ENCODE measurements around the gene DNAJC10. TPM values are rescaled to one million over a fixed set of nuclear protein-coding genes. Genes with fewer than 3 reads are reported as not detected.

DNAJC10 gene
- total and polyA plus RNA-seq, 9 of the 15 experiments (the other 6 are each of a cell fraction or from before 2014, with no cell fraction given) = 9.8 to 77.7 (median 57.3) TPM

- TF ChIP-seq, protein P1, sequence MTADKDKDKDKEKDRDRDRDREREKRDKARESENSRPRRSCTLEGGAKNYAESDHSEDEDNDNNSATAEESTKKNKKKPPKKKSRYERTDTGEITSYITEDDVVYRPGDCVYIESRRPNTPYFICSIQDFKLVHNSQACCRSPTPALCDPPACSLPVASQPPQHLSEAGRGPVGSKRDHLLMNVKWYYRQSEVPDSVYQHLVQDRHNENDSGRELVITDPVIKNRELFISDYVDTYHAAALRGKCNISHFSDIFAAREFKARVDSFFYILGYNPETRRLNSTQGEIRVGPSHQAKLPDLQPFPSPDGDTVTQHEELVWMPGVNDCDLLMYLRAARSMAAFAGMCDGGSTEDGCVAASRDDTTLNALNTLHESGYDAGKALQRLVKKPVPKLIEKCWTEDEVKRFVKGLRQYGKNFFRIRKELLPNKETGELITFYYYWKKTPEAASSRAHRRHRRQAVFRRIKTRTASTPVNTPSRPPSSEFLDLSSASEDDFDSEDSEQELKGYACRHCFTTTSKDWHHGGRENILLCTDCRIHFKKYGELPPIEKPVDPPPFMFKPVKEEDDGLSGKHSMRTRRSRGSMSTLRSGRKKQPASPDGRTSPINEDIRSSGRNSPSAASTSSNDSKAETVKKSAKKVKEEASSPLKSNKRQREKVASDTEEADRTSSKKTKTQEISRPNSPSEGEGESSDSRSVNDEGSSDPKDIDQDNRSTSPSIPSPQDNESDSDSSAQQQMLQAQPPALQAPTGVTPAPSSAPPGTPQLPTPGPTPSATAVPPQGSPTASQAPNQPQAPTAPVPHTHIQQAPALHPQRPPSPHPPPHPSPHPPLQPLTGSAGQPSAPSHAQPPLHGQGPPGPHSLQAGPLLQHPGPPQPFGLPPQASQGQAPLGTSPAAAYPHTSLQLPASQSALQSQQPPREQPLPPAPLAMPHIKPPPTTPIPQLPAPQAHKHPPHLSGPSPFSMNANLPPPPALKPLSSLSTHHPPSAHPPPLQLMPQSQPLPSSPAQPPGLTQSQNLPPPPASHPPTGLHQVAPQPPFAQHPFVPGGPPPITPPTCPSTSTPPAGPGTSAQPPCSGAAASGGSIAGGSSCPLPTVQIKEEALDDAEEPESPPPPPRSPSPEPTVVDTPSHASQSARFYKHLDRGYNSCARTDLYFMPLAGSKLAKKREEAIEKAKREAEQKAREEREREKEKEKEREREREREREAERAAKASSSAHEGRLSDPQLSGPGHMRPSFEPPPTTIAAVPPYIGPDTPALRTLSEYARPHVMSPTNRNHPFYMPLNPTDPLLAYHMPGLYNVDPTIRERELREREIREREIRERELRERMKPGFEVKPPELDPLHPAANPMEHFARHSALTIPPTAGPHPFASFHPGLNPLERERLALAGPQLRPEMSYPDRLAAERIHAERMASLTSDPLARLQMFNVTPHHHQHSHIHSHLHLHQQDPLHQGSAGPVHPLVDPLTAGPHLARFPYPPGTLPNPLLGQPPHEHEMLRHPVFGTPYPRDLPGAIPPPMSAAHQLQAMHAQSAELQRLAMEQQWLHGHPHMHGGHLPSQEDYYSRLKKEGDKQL (CRISPR knock-in tag; IDR thresholded peaks at IDR 0.05; ENCODE audit: borderline replicate concordance) = no peak
- TF ChIP-seq, protein P2, sequence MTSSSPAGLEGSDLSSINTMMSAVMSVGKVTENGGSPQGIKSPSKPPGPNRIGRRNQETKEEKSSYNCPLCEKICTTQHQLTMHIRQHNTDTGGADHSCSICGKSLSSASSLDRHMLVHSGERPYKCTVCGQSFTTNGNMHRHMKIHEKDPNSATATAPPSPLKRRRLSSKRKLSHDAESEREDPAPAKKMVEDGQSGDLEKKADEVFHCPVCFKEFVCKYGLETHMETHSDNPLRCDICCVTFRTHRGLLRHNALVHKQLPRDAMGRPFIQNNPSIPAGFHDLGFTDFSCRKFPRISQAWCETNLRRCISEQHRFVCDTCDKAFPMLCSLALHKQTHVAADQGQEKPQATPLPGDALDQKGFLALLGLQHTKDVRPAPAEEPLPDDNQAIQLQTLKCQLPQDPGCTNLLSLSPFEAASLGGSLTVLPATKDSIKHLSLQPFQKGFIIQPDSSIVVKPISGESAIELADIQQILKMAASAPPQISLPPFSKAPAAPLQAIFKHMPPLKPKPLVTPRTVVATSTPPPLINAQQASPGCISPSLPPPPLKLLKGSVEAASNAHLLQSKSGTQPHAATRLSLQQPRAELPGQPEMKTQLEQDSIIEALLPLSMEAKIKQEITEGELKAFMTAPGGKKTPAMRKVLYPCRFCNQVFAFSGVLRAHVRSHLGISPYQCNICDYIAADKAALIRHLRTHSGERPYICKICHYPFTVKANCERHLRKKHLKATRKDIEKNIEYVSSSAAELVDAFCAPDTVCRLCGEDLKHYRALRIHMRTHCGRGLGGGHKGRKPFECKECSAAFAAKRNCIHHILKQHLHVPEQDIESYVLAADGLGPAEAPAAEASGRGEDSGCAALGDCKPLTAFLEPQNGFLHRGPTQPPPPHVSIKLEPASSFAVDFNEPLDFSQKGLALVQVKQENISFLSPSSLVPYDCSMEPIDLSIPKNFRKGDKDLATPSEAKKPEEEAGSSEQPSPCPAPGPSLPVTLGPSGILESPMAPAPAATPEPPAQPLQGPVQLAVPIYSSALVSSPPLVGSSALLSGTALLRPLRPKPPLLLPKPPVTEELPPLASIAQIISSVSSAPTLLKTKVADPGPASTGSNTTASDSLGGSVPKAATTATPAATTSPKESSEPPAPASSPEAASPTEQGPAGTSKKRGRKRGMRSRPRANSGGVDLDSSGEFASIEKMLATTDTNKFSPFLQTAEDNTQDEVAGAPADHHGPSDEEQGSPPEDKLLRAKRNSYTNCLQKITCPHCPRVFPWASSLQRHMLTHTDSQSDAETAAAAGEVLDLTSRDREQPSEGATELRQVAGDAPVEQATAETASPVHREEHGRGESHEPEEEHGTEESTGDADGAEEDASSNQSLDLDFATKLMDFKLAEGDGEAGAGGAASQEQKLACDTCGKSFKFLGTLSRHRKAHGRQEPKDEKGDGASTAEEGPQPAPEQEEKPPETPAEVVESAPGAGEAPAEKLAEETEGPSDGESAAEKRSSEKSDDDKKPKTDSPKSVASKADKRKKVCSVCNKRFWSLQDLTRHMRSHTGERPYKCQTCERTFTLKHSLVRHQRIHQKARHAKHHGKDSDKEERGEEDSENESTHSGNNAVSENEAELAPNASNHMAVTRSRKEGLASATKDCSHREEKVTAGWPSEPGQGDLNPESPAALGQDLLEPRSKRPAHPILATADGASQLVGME (CRISPR knock-in tag; IDR thresholded peaks at IDR 0.05) = no peak
- no peak for TF ChIP-seq POLR2B (IDR thresholded peaks at IDR 0.05; ENCODE audit: low read depth, partially characterized antibody)
- TF ChIP-seq, protein P3, sequence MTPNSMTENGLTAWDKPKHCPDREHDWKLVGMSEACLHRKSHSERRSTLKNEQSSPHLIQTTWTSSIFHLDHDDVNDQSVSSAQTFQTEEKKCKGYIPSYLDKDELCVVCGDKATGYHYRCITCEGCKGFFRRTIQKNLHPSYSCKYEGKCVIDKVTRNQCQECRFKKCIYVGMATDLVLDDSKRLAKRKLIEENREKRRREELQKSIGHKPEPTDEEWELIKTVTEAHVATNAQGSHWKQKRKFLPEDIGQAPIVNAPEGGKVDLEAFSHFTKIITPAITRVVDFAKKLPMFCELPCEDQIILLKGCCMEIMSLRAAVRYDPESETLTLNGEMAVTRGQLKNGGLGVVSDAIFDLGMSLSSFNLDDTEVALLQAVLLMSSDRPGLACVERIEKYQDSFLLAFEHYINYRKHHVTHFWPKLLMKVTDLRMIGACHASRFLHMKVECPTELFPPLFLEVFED (CRISPR knock-in tag; conservative IDR thresholded peaks at IDR 0.05) = 0 out of 2 replicates have a peak, but pooled peaks have one; percentile 36
- TF ChIP-seq DNMT1 (IDR thresholded peaks at IDR 0.05) = no peak
- TF ChIP-seq YBX1 (IDR thresholded peaks at IDR 0.05) = no peak
- no peak for TF ChIP-seq CBX2 (IDR thresholded peaks at IDR 0.05; ENCODE audit: insufficient read depth, low read length, poor library complexity, severe bottlenecking)
- no peak for TF ChIP-seq STAG1 (CRISPR knock-in tag; IDR thresholded peaks at IDR 0.05; ENCODE audit: borderline replicate concordance)
- peak; percentile 3; the same call in 1 of the 2 replicates for TF ChIP-seq NFRKB (IDR thresholded peaks at IDR 0.05; ENCODE audit: low read depth)
- TF ChIP-seq LARP7 (IDR thresholded peaks at IDR 0.05) = 0 out of 2 replicates have a peak, but pooled peaks have one; percentile 1
- TF ChIP-seq HDAC2 (IDR thresholded peaks at IDR 0.05) = no peak
- TF ChIP-seq ZEB2 (IDR thresholded peaks at IDR 0.05) = peak; percentile 56; the same call in 1 of the 2 replicates
- TF ChIP-seq TCF3 (CRISPR knock-in tag; IDR thresholded peaks at IDR 0.05) = no peak
- TF ChIP-seq FOXK2 (conservative IDR thresholded peaks at IDR 0.05 in 1 of 2, IDR thresholded peaks at IDR 0.05 in 1 of 2; ENCODE audit: low read depth in 2 of 2) = no peak
- TF ChIP-seq NR4A1 (CRISPR knock-in tag; IDR thresholded peaks at IDR 0.05) = no peak
- TF ChIP-seq NR4A1 (tag; IDR thresholded peaks at IDR 0.05) = no peak
- TF ChIP-seq MEF2D (tag; conservative IDR thresholded peaks at IDR 0.05; ENCODE audit: low read depth) = no peak
- no peak for TF ChIP-seq BRCA1 (IDR thresholded peaks at IDR 0.05)
- TF ChIP-seq BRCA1 (CRISPR knock-in tag; IDR thresholded peaks at IDR 0.05) = no peak
Observed at GRCh38 chr2:182716650-182716979, 558 bp downstream of the DNAJC10 start (continued).
